HG03558 (cell line): ENCODE measurements around the gene ZBP1.

Source experiments
- ATAC-seq: cut with Tn5 transposase; IDR thresholded peaks from one replicate; pipeline ENCODE4 v1.9.1; 2021; ENCODE audit warnings: moderate number of reproducible peaks; ENCODE audit not compliant: unreplicated experiment; ENCODE audit errors: extremely low read depth

Gene ZBP1

GRCh38 chr20:57658833-57659516 lies 38.7 kb upstream of the ZBP1 start:
- ATAC-seq: no peak

- no peak for ATAC-seq
Observed at GRCh38 chr20:57658447-57658832, 38.2 kb upstream of the ZBP1 start.

DNA sequence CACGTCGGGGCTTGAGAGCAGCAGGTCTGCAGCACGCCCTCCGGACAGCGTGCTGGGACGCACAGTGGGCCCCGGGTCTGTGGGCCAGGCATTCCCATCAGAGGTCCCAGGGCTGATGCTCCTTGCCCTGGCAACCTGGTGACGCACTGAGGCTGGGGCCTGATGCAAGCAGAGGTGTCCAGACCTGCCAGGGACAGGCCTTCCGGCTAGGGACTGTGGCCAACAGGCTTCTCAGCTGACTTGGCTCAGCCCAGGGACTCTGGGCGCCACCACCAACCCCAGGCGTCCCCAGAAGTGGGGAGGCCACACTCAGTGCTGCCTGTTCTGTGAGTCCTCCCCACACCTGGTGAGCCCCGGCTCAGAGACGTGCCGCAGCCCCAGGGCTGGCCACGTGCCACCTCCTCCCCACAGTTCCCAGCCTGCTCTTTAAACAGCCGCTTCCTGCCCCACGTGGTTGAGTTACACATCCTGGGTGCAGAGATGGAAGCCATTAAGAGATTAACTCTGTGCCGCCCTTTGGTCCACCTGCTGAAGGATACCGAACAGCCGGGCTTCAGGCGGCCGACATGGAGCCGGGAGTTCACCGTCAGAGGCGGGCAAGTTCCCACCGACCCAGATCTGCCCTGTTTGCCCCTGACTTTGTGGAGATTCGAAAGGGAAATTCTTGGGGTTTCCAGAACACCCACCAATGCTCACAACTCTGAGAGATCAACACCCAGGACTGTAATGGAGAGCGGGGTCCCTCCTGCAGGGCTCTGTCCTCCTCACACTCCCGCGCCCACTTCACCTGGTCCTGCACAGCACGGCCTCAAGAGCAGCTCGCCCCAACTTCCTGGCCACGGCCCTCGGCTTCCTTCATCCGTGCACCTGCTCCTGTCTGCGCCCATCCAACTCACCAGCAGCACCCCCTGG lies 37.6 kb upstream of the ZBP1 start:
- ATAC-seq: no peak

- no peak for ATAC-seq
Observed at GRCh38 chr20:57656821-57657534, 36.8 kb upstream of the ZBP1 start.

DNA sequence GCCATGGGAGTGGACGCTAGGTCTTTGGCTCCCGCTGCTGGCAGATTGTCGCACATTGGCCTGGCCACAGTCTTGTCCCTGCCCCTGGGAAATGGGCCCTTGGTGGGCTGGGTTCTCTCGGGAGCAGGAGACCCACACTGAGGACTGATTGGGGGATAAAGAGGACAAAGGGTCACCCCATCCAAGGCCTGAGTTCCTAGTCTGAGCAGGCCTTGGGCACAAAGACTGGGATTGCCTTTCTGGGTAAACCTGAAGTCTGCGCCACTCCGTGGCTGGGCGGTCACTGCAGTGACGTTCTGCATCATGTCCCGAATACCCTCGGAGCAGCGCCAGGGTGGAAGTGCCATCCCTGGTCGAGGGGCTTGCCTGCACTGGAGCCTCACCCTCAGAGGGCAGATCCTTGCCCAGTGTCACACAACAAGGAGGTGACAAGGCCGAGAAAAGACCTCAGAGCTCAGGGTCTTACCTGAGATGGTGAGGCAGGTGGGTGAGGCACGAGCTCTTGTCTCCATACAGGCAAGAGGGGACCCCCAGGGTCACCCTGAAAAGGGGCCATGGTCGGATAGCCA lies 36.1 kb upstream of the ZBP1 start:
- no peak for ATAC-seq

GRCh38 chr20:57655809-57656155 lies 35.6 kb upstream of the ZBP1 start:
- no peak for ATAC-seq

DNA sequence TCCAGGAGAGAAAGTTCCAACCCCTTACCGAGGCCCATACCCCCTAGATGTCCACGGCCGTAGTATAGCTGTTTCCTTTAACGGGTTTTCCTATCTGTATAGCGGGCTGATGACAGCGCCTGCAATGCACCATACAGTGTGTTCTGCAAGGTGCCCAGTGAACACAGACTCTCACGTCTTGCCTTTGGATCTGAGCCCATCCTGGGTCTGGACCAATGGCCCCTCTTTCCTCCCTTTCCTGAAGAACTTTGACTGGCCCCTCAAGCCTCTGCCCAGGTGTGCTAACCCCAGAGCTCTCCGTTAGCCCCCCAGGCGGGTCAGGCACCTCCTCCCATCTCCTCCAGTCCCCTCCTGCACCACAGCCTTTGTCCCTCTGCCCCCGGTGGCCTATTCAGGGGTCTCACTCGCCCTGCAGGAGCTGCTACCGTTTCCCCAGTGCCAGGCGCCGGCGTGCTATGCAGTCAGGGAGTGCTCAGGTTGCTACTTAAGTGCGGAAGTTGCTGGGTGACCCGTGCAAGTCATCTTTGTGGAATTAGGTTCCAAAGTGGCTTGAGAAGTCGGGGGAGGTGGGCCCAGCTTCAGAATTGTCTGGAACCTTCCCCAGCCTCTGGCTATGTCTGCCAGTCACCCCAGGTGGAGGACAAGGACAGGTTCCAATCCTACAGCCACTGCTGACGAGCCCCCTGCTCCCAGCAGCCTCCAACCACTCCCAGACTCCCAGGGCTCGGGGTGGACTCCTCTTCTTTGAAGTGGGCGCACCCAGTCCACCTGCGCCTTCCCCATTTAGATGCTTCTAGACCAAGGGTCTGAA lies 35.0 kb upstream of the ZBP1 start:
- ATAC-seq: no peak

DNA sequence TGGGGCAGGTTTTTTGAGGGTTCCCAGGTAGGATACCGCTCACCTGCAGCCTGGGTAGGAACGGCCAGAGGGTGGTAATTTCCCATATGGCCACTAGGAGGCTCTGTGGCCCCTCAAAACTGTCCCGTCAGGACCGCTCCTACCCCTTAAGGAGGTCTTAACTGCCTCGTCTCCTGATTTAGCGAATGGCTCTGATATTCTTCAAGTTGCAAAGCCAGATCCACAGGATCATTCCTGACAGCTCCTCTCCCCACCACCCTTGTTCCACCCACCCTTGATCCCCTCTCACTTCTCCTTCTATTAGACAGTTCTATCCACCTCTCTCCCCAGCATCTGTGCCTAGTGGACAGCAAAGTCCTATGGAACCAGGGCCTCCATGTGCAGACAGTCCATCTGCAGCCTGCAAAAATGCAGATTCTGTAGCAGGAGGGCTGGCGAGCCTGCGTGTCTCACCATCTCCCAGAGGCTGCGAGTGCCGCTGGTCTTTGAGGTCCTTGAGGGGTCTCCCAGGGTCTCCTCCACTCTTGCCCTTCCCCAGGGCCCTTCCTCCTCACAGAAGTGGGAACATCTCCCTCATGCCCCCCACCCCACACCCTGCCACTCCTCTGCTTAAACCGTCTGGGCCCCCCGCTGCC lies 34.3 kb upstream of the ZBP1 start:
- ATAC-seq: no peak

DNA sequence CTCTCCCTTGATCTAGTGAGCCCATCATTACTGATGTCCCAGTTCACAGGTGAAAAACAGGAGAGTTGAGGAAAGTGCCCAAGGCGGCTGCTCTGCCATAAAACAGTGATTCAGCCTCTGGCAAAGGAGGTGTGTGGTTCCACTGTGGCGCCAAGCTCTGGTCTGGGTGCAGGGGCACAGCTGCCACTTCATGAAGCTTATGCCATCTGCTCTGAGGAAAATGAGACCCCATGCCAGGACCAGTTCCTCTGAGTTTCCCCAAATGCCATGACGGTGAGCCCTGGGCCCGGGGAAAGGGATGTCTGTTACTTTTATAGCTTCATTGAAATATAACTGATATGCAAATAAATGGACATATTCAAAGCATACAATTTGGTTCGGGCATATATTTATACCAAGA lies 33.7 kb upstream of the ZBP1 start:
- no peak for ATAC-seq

DNA sequence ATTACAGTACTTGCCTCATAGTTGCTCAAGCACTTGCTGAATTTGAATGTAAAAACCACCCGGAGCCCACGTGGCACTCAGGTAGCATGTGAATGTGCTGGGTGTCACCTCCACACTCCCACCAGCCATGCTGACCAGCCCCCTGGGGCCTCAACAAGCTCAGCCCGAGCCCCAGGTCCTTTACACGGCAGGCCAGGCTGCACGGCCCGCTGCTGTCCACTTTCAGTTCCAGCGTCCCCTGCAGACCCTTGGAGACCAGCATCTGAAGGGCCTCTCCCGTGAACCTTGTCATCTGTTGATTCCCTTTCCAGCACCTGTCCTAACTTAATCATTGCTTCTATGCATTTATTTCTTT lies 33.3 kb upstream of the ZBP1 start:
- ATAC-seq: no peak

GRCh38 chr20:57652606-57653545 lies 32.6 kb upstream of the ZBP1 start:
- no peak for ATAC-seq

DNA sequence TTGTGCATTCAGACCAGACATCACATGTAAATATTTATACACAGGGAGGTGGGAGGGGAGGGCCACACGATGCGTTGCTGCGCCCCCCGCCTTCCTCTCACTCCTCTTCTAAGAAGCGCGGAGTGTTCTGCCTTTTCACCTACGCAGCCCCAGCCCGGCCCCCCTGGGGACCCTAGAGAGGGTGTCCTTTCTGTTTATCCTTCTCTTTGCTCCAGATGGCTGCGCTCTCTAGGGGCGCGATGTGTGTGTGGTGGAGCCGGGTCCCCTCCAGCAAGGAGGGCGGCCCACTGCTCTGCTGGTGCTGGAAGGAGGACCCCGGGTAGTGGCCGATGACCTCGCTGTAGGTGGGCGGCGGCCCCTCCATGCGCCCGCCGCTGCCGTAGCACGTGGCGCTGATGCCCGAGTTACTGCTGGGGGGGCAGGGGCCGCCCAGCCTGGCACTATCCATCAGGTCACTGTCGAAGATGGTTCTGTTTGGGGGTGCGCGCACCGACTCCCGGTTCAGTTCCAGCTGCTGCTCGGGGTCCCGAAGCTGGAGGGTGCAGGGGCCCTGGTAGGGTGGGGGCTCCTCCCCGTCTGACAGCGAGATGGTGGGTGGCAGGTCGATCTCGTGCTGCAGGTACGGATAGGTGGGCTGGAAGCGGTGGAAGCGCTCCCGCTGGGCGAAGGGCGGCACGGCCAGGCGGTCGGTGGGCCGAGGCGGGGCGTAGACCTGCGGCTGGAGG lies 31.8 kb upstream of the ZBP1 start:
- no peak for ATAC-seq

GRCh38 chr20:57650756-57651483 lies 30.7 kb upstream of the ZBP1 start:
- no peak for ATAC-seq

DNA sequence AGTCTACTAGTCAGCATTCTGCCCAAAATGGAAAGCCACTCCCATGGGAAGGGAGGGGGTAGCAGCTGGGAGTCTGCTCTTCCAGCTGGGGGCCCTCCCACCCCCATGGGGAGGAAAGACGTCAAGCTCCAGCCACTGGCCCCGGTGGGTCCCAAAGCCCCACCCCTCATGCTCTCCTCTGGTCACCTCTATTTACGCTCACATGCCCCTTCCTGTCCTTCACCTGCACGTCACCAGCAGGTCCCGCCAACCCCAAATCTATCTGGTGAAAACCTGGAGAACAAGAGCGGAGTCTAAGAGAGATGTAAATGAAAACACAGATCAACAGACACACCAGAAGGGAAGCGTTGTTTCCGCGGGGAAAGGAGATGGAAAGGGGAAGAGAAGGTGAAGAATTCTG lies 30.0 kb upstream of the ZBP1 start:
- ATAC-seq: no peak

DNA sequence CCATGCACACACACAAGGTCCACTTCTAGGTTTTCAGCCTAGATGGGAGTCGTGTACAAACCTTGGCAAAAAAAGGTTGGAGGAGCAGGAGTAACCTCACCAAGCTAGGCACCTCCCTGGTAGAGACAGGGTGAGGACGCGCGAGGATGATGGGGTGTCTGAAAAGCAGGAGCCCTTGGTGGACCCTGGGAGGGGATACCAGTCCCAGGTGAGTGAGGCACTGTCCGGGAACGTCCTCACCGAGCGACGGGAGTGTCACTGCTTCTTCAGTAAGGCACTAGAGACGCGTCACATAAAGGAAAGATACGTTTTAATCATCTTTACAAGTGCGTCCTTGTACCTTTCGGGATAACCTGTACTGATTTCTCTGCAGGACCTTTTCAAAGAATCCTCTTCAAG lies 29.4 kb upstream of the ZBP1 start:
- ATAC-seq: no peak

DNA sequence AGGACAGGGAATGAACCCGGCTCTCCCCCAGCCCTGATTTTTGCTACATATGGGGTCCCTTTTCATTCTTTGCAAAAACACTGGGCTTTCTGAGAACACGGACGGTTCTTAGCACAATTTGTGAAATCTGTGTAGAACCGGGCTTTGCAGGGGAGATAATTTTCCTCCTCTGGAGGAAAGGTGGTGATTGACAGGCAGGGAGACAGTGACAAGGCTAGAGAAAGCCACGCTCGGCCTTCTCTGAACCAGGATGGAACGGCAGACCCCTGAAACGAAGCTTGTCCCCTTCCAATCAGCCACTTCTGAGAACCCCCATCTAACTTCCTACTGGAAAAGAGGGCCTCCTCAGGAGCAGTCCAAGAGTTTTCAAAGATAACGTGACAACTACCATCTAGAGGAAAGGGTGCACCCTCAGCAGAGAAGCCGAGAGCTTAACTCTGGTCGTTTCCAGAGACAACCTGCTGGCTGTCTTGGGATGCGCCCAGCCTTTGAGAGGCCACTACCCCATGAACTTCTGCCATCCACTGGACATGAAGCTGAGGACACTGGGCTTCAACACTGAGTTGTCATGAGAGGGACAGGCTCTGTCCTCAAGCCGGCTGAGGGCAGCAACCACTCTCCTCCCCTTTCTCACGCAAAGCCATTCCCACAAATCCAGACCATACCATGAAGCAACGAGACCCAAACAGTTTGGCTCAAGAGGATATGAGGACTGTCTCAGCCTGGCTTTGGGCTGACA lies 28.8 kb upstream of the ZBP1 start:
- no peak for ATAC-seq
